Gastrocnemius medialis (tissue), 4 donors: ENCODE measurements around the gene SLC25A1. TPM values are rescaled to one million over a fixed set of nuclear protein-coding genes. Genes with fewer than 3 reads are reported as not detected.

Source experiments
- ATAC-seq, 2 donors: fragments of 150-250 bp; one replicate each; pipeline ENCODE4 v1.9.1; 2016
- DNase-seq, 2 donors: peaks; one replicate each; pipeline ENCODE4 v3.0.0-alpha.2; 2019
- H3K27ac ChIP-seq, 4 donors: fragments of 200-600 bp; sonication (generic); 1 replicate in 1 of 4; 2 replicates in 3 of 4; pipeline ENCODE4 v1.5.1; 2016 to 2018; ENCODE audit warnings: mild to moderate bottlenecking in 2 of 4, moderate library complexity in 1 of 4
- H3K27me3 ChIP-seq, 3 donors: fragments of 200-600 bp; sonication (generic) in 2 of 3; 1 replicate in 1 of 3; 2 replicates in 2 of 3; pipeline versions ENCODE4 v1.5.1 to v1.6.0; 2016 to 2019; ENCODE audit warnings: mild to moderate bottlenecking in 1 of 3, moderate library complexity in 1 of 3
- H3K36me3 ChIP-seq, 2 donors: fragments of 200-600 bp; sonication (generic) in 1 of 2; one replicate each; pipeline ENCODE4 v1.5.1; 2017 to 2018
- H3K4me1 ChIP-seq, 2 donors: fragments of 200-600 bp; sonication (generic) in 1 of 2; one replicate each; pipeline ENCODE4 v1.5.1; 2016 to 2017; ENCODE audit warnings: mild to moderate bottlenecking in 2 of 2
- H3K4me3 ChIP-seq, 4 donors: fragments of 200-600 bp; sonication (generic) in 3 of 4; 1 replicate in 1 of 4; 2 replicates in 3 of 4; pipeline ENCODE4 v1.5.1; 2016 to 2019; ENCODE audit warnings: mild to moderate bottlenecking in 2 of 4
- H3K9me3 ChIP-seq, 3 donors: fragments of 200-600 bp; sonication (generic) in 2 of 3; 1 replicate in 1 of 3; 2 replicates in 2 of 3; pipeline ENCODE4 v1.5.1; 2016 to 2019
- POLR2A ChIP-seq, 2 donors: fragments of 450-650 bp; IDR thresholded peaks; one replicate each; pipeline ENCODE4 v1.6.1; 2017; ENCODE audit warnings: antibody characterized with exemption in 2 of 2, mild to moderate bottlenecking in 2 of 2, moderate library complexity in 2 of 2
- in situ Hi-C, 4 donors: fragments of 200-750 bp; cut with MboI; loops; one replicate each; pipeline versions ENCODE4 v1.15.0 to v1.8.0; 2017; ENCODE audit warnings: low sequenced_read_pairs in 4 of 4
- intact Hi-C: fragments of 100-400 bp; cut with DNase I; formaldehyde crosslinking; loops from one replicate; pipeline ENCODE4 v1.15.1; 2023; ENCODE audit warnings: low total_unique reads
- total RNA-seq, 4 donors: library from RNA; depleted of rRNA; stranded (reverse); fragments of >200 nt; gene quantifications; one replicate each; pipeline versions ENCODE4 v1.1.0 to v1.2.3, GENCODE V29; 2016
- TF ChIP-seq, protein P1 (sequence below), 5 experiments: fragments of 450-650 bp in 3 of 5; fragments of 200-600 bp in 2 of 5; sonication (generic) in 2 of 5; IDR thresholded peaks in 4 of 5; conservative IDR thresholded peaks in 1 of 5; 1 replicate in 4 of 5; 2 replicates in 1 of 5; pipeline ENCODE4 v1.5.1; 2016 to 2019; ENCODE audit warnings: antibody characterized with exemption in 5 of 5, mild to moderate bottlenecking in 3 of 5, moderate library complexity in 3 of 5

The SLC25A1 gene
- total RNA-seq, 4 donors from 2014 or later = 10.5 to 16.6 (median 13.5) TPM

DNA sequence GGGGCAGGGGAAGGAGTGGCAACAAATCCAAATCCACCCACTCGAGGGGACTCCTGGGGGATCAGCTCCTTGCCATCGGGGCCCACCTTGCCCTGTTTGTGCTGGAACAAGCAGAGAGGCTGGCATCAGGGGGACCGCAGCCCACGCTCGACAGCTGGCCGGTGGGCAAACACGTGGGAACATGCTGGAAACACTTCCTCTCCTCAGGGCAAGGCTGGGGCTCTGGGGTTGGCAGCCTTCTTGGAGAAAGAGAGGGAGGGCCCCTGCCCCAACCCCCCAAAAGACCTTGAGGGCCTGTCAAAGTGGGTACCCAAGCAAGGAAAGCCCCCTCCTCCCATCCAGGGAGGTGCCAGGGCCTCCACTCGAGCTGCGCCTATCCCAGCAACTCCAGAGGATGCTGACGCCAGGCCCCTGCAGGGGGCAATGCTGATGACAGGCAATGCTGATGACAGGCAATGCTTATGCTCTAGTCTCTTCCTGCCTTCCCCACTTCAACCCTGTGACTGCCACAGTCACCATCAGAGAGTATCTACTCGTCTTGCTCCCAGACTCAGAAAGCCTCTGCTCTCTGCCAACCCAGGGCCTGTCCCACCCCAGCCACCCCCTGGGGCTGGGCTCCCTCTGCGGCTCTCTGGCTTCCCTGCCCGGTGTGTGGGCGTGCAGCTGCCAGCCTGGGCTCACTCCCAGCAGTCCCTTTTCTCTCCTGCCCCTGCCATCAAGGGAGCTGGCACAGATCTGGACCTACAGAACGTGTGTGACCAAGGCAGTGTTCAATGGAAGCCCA lies 40.1 kb downstream of the SLC25A1 start:
- H3K27ac ChIP-seq = no peak overlapping the region
- no peaks in the 10 kb centered on the region for H3K27me3 ChIP-seq
- in situ Hi-C loops = loop anchor here in 1 of 4 donors (25.0 kb wide), 1 partner anchor 499 kb away; no protein-coding TSS in a partner anchor
- DNase-seq (no peak), ATAC-seq (no peak)
- H3K4me3 ChIP-seq = no peak overlapping the region
- intact Hi-C loops = no loop called here
- TF ChIP-seq, protein P1, sequence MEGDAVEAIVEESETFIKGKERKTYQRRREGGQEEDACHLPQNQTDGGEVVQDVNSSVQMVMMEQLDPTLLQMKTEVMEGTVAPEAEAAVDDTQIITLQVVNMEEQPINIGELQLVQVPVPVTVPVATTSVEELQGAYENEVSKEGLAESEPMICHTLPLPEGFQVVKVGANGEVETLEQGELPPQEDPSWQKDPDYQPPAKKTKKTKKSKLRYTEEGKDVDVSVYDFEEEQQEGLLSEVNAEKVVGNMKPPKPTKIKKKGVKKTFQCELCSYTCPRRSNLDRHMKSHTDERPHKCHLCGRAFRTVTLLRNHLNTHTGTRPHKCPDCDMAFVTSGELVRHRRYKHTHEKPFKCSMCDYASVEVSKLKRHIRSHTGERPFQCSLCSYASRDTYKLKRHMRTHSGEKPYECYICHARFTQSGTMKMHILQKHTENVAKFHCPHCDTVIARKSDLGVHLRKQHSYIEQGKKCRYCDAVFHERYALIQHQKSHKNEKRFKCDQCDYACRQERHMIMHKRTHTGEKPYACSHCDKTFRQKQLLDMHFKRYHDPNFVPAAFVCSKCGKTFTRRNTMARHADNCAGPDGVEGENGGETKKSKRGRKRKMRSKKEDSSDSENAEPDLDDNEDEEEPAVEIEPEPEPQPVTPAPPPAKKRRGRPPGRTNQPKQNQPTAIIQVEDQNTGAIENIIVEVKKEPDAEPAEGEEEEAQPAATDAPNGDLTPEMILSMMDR (IDR thresholded peaks at IDR 0.05 in 4 of 5, conservative IDR thresholded peaks at IDR 0.05 in 1 of 5) = no peak
- TF ChIP-seq POLR2A (IDR thresholded peaks at IDR 0.05) = no peak
- peaks cover 0 to 82% of the 10 kb centered on the region in 2 donors for H3K36me3 ChIP-seq
- H3K4me1 ChIP-seq = peaks cover 2 to 5% of the 10 kb centered on the region in 2 donors
- H3K9me3 ChIP-seq = no peaks in the 10 kb centered on the region

DNA sequence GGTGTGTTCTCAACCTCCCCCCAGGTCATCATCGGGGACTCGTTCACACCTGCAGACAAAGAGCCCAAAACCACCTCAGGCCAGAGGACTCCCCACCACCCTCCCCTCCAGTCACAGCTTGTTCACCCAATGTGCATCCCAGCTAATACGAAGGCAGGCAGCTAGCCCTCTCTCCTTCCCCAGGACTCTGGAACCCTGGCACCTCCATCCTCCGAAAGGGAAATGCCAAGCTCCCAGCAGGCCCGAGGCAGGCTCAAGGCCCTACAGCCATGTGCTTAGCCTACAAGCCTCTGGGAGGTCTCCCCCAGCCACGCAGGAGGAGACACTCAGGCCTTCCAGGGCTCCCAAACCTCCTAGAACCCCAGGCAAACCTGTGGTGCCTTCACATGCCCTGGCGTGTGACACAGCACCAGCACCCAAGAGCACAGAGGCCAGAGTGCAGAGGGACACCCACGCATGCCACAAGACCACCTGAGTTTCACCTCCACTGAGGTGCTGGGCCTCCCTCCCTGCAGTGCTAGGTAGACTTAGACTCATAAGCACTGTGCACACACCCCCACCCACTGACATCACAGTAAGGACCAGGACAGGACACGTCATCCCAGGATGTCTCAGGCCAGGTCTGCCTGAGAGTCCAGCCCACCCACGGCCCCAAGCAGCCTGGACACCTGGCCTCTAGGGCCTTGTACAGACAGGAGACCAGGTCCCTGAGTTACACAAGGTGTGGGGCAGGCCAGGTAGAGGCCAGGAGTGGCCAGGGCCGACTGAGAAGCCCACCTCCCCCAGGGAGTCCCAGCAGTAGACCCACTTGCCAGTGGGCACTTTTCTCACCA lies 40.9 kb downstream of the SLC25A1 start:
- in situ Hi-C loops = loop anchor here in 1 of 4 donors (25.0 kb wide), 1 partner anchor 500 kb away; no protein-coding TSS in a partner anchor
- H3K36me3 ChIP-seq = peaks cover 0 to 85% of the 10 kb centered on the region in 2 donors

DNA sequence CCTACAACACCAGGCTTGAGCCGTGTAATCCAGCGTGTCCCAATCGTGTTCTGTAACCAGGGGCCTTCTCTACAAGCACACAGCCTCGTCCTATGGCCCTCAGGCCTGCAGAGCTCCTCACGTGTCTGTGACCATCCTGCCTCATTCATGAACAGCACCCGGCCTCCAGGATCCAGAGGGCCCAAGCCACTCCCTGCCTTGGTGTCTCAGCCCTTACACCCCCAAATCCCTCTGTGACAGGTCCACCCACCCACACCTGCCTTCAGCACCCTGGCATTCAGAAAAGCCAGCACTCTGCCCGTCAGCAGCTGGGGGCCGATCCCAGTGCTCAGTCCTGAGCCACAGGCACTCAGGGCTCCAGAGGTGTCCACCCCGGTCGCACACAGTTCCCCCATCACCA lies 41.6 kb downstream of the SLC25A1 start:
- no peaks in the 10 kb centered on the region for H3K27me3 ChIP-seq
- H3K4me1 ChIP-seq = peaks cover 0 to 3% of the 10 kb centered on the region in 2 donors
- intact Hi-C loops = no loop called here
- DNase-seq = no peak
- no peak for ATAC-seq
- no peaks in the 10 kb centered on the region for H3K9me3 ChIP-seq
- peak overlapping the region in 1 of 4 donors; percentile 75 for H3K27ac ChIP-seq
- no peak overlapping the region for H3K4me3 ChIP-seq
- H3K36me3 ChIP-seq = peaks cover 0 to 78% of the 10 kb centered on the region in 2 donors
- in situ Hi-C loops = loop anchor here in 1 of 4 donors (25.0 kb wide), 1 partner anchor 500 kb away; no protein-coding TSS in a partner anchor
- TF ChIP-seq POLR2A (IDR thresholded peaks at IDR 0.05) = no peak
- TF ChIP-seq, protein P1 (IDR thresholded peaks at IDR 0.05 in 4 of 5, conservative IDR thresholded peaks at IDR 0.05 in 1 of 5) = no peak

More for the DNA sequence above, 40.9 kb downstream of the SLC25A1 start:
- Histone ChIP-seq H3K4me3 (no peak overlapping the region), H3K27me3 (no peaks in the 10 kb centered on the region), H3K27ac (no peak overlapping the region), H3K9me3 (no peaks in the 10 kb centered on the region), H3K4me1 (peaks cover 0 to 3% of the 10 kb centered on the region in 2 donors)
- TF ChIP-seq POLR2A (IDR thresholded peaks at IDR 0.05) = no peak
- TF ChIP-seq, protein P1 (IDR thresholded peaks at IDR 0.05 in 4 of 5, conservative IDR thresholded peaks at IDR 0.05 in 1 of 5) = no peak
- intact Hi-C loops = no loop called here
- DNase-seq = no peak
- no peak for ATAC-seq

DNA sequence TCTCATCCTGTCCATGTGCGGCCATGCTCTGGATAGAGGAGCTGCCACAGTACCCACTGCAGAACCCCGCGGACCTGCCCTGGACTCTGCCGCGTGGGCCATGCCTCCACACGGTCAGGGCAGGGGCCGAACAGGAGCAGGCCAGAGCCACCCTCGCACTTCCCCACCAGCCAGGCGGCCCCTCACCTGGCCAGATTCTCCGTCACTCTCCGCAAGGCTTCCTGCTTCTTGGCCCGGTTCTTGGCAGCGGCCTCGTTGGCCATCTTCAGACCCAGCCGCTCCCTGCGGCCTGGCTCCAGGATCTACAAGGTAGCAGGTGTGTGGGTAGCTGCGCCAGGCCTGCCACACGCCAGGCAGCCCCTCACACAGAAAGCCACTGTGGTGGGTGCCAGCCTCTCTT lies 43.7 kb downstream of the SLC25A1 start:
- H3K4me3 ChIP-seq = no peak overlapping the region
- H3K27me3 ChIP-seq = no peaks in the 10 kb centered on the region
- TF ChIP-seq, protein P1 (IDR thresholded peaks at IDR 0.05 in 4 of 5, conservative IDR thresholded peaks at IDR 0.05 in 1 of 5) = no peak
- TF ChIP-seq POLR2A (IDR thresholded peaks at IDR 0.05) = no peak
- H3K9me3 ChIP-seq = no peaks in the 10 kb centered on the region
- DNase-seq (no peak), ATAC-seq (no peak)
- peaks cover 0 to 3% of the 10 kb centered on the region in 2 donors for H3K4me1 ChIP-seq
- in situ Hi-C loops (loop anchor here in 1 of 4 donors (25.0 kb wide), 1 partner anchor 502 kb away; no protein-coding TSS in a partner anchor), intact Hi-C loops (no loop called here)
- H3K36me3 ChIP-seq = peaks cover 0 to 58% of the 10 kb centered on the region in 2 donors
- H3K27ac ChIP-seq = peak overlapping the region in 2 of 4 donors; percentile 37 to 75
